PFSK-1 (cell line): ENCODE measurements around the gene SLC25A28.

Experiments
- POLR2AphosphoS5 ChIP-seq: IDR thresholded peaks from 2 replicates; pipeline ENCODE4 v1.6.1; 2012; ENCODE audit warnings: low read depth, mild to moderate bottlenecking, control low read depth, low read length, moderate library complexity
- SIN3A ChIP-seq: IDR thresholded peaks from 2 replicates; pipeline ENCODE4 v1.6.1; 2012; ENCODE audit warnings: mild to moderate bottlenecking, low read length, moderate library complexity, borderline replicate concordance; ENCODE audit not compliant: insufficient read depth
- TAF1 ChIP-seq: IDR thresholded peaks from 2 replicates; pipeline ENCODE4 v1.6.1; 2012; ENCODE audit warnings: low read length, control low read depth, borderline replicate concordance; ENCODE audit not compliant: insufficient read depth
- TF ChIP-seq, protein P1 (sequence below), 2 experiments: IDR thresholded peaks; 2 replicates each; pipeline versions ENCODE4 v1.6.1 to v1.8.0; 2011 to 2012; ENCODE audit warnings: low read depth in 2 of 2, low read length in 2 of 2, control low read depth in 1 of 2, inconsistent platforms in 1 of 2, mild to moderate bottlenecking in 1 of 2, moderate library complexity in 1 of 2; ENCODE audit not compliant: insufficient read depth in 1 of 2

DNA sequence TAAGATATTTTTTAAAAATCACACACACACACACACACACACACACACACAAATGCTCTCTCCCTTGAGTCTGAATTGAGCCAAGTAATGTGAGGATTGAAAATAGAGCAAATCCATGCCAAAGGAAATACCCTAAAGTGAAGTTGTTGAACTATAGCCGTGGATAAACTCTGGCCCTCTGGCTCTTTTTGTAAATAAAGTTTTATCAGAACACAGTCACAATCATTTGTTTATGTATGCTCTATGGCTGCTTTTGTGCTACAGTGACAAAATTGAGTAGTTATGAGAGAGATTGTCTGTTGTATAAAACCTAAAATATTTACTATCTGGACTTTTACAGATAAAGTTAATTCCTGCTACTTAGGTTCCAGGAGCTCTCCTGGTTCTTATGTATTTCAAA is 48.4 kb downstream of the SLC25A28 start:
- no peak for TF ChIP-seq POLR2AphosphoS5
- TF ChIP-seq SIN3A: no peak
- TF ChIP-seq, protein P1, sequence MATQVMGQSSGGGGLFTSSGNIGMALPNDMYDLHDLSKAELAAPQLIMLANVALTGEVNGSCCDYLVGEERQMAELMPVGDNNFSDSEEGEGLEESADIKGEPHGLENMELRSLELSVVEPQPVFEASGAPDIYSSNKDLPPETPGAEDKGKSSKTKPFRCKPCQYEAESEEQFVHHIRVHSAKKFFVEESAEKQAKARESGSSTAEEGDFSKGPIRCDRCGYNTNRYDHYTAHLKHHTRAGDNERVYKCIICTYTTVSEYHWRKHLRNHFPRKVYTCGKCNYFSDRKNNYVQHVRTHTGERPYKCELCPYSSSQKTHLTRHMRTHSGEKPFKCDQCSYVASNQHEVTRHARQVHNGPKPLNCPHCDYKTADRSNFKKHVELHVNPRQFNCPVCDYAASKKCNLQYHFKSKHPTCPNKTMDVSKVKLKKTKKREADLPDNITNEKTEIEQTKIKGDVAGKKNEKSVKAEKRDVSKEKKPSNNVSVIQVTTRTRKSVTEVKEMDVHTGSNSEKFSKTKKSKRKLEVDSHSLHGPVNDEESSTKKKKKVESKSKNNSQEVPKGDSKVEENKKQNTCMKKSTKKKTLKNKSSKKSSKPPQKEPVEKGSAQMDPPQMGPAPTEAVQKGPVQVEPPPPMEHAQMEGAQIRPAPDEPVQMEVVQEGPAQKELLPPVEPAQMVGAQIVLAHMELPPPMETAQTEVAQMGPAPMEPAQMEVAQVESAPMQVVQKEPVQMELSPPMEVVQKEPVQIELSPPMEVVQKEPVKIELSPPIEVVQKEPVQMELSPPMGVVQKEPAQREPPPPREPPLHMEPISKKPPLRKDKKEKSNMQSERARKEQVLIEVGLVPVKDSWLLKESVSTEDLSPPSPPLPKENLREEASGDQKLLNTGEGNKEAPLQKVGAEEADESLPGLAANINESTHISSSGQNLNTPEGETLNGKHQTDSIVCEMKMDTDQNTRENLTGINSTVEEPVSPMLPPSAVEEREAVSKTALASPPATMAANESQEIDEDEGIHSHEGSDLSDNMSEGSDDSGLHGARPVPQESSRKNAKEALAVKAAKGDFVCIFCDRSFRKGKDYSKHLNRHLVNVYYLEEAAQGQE (IDR thresholded peaks at IDR 0.05; ENCODE audit: insufficient read depth in 1 of 2, low read depth in 2 of 2, low read length in 2 of 2): no peak
- no peak for TF ChIP-seq TAF1
